GM12878 (cell line): ENCODE measurements around the gene ADAMTS17. TPM values are rescaled to one million over a fixed set of nuclear protein-coding genes. Genes with fewer than 3 reads are reported as not detected.

Experiments used
- ATAC-seq: fragments of 200-7000 bp; cut with Tn5 transposase; 3 replicates; pipeline ENCODE4 v1.9.1; 2020; ENCODE audit warnings: mild to moderate bottlenecking, moderate library complexity
- BruUV-seq: library from RNA; stranded (reverse); fragments of 400-500 nt; replicated peaks from 2 replicates; lab custom pipeline; 2021; lab: Mats Ljungman, UMichigan
- CTCF ChIA-PET: fragments of 300-600 bp; sonication (Branson Sonifier 250); formaldehyde crosslinking; extraction: SDS; loops from one replicate; lab custom pipeline; 2021; ENCODE audit warnings: inconsistent platforms; lab: Yijun Ruan, JAX
- POLR2A ChIA-PET: fragments of 350-600 bp; formaldehyde crosslinking; extraction: SDS; loops from one replicate; lab custom pipeline; 2021; ENCODE audit warnings: inconsistent platforms; lab: Charles Lee
- RAD21 ChIA-PET: fragments of 300-600 bp; sonication (Branson Sonifier 250); formaldehyde crosslinking; loops from one replicate; lab custom pipeline; 2023; ENCODE audit warnings: antibody characterized with exemption; ENCODE audit not compliant: unreplicated experiment; lab: Charles Lee
- SMC1A ChIA-PET: fragments of 300-600 bp; sonication (Branson Sonifier 250); formaldehyde crosslinking; loops from one replicate; lab custom pipeline; 2023; ENCODE audit not compliant: unreplicated experiment, uncharacterized antibody; lab: Charles Lee
- DNase-seq: peaks from one replicate; pipeline ENCODE4 v3.0.0-alpha.2; 2011; ENCODE audit warnings: low read depth, low spot score
- FAIRE-seq: peaks from 3 replicates; lab custom pipeline; 2011; peaks lifted over from hg19 to GRCh38; lab: Jason Lieb, UNC
- H2AFZ ChIP-seq: 2 replicates; pipeline ENCODE4 v1.6.0; 2011; ENCODE audit warnings: low read depth, low read length, control low read depth; ENCODE audit not compliant: control insufficient read depth
- H3K27ac ChIP-seq: 2 replicates; pipeline ENCODE4 v1.5.1; 2011; ENCODE audit warnings: control low read depth; ENCODE audit not compliant: control insufficient read depth, insufficient read depth
- H3K27me3 ChIP-seq, 2 experiments: replicated peaks in 1 of 2; 2 replicates each; pipeline versions ENCODE4 v1.6.0 to v1.6.1; 2011; ENCODE audit warnings: low read length in 1 of 2; ENCODE audit not compliant: control insufficient read depth in 2 of 2, insufficient read depth in 2 of 2
- H3K36me3 ChIP-seq, 2 experiments: 2 replicates each; pipeline ENCODE4 v1.5.1; 2011; ENCODE audit warnings: low read length in 1 of 2; ENCODE audit not compliant: control insufficient read depth in 2 of 2, insufficient read depth in 2 of 2
- H3K4me1 ChIP-seq: 2 replicates; pipeline ENCODE4 v1.6.1; 2011; ENCODE audit warnings: mild to moderate bottlenecking, low read length, moderate library complexity, mixed read lengths; ENCODE audit not compliant: control insufficient read depth, insufficient read depth
- H3K4me2 ChIP-seq: 2 replicates; pipeline ENCODE4 v1.6.0; 2011; ENCODE audit warnings: control low read depth; ENCODE audit not compliant: control insufficient read depth, insufficient read depth
- H3K4me3 ChIP-seq: fragments of 200-600 bp; sonication (generic); 2 replicates; pipeline ENCODE4 v1.5.1; 2016
- H3K79me2 ChIP-seq: 2 replicates; pipeline ENCODE4 v1.6.0; 2011; ENCODE audit warnings: low read length; ENCODE audit not compliant: control insufficient read depth, insufficient read depth
- H3K9ac ChIP-seq: 2 replicates; pipeline ENCODE4 v1.8.0; 2011; ENCODE audit warnings: low read length, control low read depth, mixed read lengths; ENCODE audit not compliant: control insufficient read depth, insufficient read depth
- H3K9me3 ChIP-seq: replicated peaks from 3 replicates; pipeline ENCODE4 v1.5.1; 2011; ENCODE audit warnings: mild to moderate bottlenecking, low read length; ENCODE audit not compliant: control insufficient read depth, insufficient read depth
- H4K20me1 ChIP-seq: 2 replicates; pipeline ENCODE4 v1.6.0; 2011; ENCODE audit not compliant: control insufficient read depth, insufficient read depth
- BRCA1 ChIP-seq: IDR thresholded peaks from 2 replicates; pipeline ENCODE4 v1.6.1; 2011; ENCODE audit warnings: low read depth, low read length, improper control_type of control experiment
- CBFB ChIP-seq: IDR thresholded peaks from 2 replicates; pipeline ENCODE4 v1.6.1; 2016; ENCODE audit warnings: antibody characterized with exemption, low read depth
- CBX5 ChIP-seq: sonication (generic); IDR thresholded peaks from 2 replicates; pipeline ENCODE4 v1.6.1; 2016; ENCODE audit warnings: low read depth, moderate library complexity, mild to moderate bottlenecking, inconsistent platforms
- EGR1 ChIP-seq, 2 experiments: IDR thresholded peaks; 1 replicate in 1 of 2; 2 replicates in 1 of 2; pipeline ENCODE4 v1.6.1; 2011 to 2012; ENCODE audit warnings: low read depth in 2 of 2, low read length in 2 of 2, borderline replicate concordance in 1 of 2, mild to moderate bottlenecking in 1 of 2, moderate library complexity in 1 of 2
- YBX1 ChIP-seq: fragments of 450-650 bp; IDR thresholded peaks from 2 replicates; pipeline ENCODE4 v1.6.1; 2016; ENCODE audit warnings: antibody characterized with exemption
- ZNF24 ChIP-seq: fragments of 450-650 bp; IDR thresholded peaks from 2 replicates; pipeline ENCODE4 v1.6.1; 2017; ENCODE audit warnings: antibody characterized with exemption, mild to moderate bottlenecking
- ZSCAN29 ChIP-seq: fragments of 450-650 bp; IDR thresholded peaks from 2 replicates; pipeline ENCODE4 v1.6.1; 2017; ENCODE audit warnings: mild to moderate bottlenecking, moderate library complexity
- ZZZ3 ChIP-seq: IDR thresholded peaks from 2 replicates; pipeline ENCODE4 v1.6.1; 2011; ENCODE audit warnings: low read depth; ENCODE audit not compliant: control insufficient read depth, insufficient read length
- WGBS: methylation state at CpG from one replicate; pipeline ENCODE4 v1.1.6; 2016; ENCODE audit warnings: low lambda C conversion rate; ENCODE audit not compliant: insufficient replicate concordance, insufficient coverage; ENCODE audit errors: missing lambda C conversion rate; 5-methylcytosine and 5-hydroxymethylcytosine counted together
- in situ Hi-C: fragments of 300-500 bp; cut with MboI; formaldehyde crosslinking; loops from 9 replicates; pipeline ENCODE4 v1.14.3; 2018; ENCODE audit warnings: mixed read lengths
- intact Hi-C: fragments of 100-400 bp; cut with micrococcal nuclease; formaldehyde crosslinking; loops from one replicate; pipeline ENCODE4 v1.14.2; 2022; ENCODE audit not compliant: unreplicated experiment
- polyA plus RNA-seq, 11 experiments: library from polyadenylated mRNA; depleted of rRNA in 4 of 11; unstranded in 6 of 11; stranded (reverse) in 5 of 11; fragments of >200 nt; fragmentation: Nextera tagmentation in 4 of 11; fragmentation: Illumina TruSeq in 1 of 11; extraction: Ambion mirVana in 4 of 11; extraction: Trizol in 1 of 11; gene quantifications; 1 replicate in 1 of 11; 2 replicates in 10 of 11; pipeline versions ENCODE4 v1.2.1 to v1.2.3, GENCODE V29; 2011 to 2016; ENCODE audit warnings: inconsistent platforms in 2 of 11, missing spikeins in 2 of 11, low read depth in 1 of 11
- total RNA-seq, 4 experiments: library from RNA; depleted of rRNA in 3 of 4; stranded (reverse); fragments of >200 nt in 3 of 4; fragmentation: Illumina TruSeq in 1 of 4; extraction: Trizol in 1 of 4; gene quantifications; 2 replicates each; pipeline versions ENCODE4 v1.2.1 to v1.2.3, GENCODE V29; 2013 to 2021

ADAMTS17 gene
- total and polyA plus RNA-seq, 10 of the 15 experiments (the other 5 are each of a cell fraction or from before 2014, with no cell fraction given) = 0.04 to 0.50 (median 0.10) TPM; not detected in 4

DNA sequence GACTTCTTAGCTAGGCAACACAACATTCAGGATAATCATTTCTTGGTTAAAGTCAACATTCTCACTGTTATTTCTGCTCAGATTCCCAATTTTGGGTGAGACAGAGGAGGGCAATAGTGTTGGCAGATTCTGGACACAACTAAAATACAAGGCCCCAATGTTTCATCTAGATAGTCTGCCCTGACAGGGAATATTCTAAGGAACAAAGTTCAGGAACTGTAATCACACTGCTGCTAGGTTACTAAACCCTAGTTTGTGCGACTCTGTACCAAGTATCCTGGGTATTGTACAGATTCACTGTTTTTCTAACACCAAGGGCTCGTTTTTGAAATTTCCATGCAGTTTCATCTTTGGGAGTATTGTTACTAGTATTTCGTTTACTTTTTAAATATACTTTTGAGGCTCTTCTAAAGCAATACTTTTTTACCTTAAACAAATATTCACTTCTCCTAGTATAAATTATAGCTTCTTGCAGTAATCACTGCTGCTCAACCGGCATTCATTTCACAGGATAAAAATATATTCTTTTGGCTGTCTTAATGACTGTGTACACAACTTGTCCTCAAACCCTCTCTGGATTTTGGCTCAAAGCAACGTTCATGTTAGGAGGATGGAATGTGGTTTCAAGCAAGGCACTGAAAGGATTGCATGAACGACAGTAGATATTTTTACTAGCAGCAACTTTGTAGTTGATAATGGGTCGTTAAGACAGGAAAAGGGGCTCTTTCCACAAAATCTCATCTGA is 167.4 kb downstream of the ADAMTS17 start (continued):
- TF ChIP-seq EGR1 (IDR thresholded peaks at IDR 0.05; ENCODE audit: borderline replicate concordance in 1 of 2, low read depth in 2 of 2, low read length in 2 of 2) (no peak), ZZZ3 (no peak), ZNF24 (no peak), YBX1 (no peak), ZSCAN29 (no peak), CBFB (no peak)

DNA sequence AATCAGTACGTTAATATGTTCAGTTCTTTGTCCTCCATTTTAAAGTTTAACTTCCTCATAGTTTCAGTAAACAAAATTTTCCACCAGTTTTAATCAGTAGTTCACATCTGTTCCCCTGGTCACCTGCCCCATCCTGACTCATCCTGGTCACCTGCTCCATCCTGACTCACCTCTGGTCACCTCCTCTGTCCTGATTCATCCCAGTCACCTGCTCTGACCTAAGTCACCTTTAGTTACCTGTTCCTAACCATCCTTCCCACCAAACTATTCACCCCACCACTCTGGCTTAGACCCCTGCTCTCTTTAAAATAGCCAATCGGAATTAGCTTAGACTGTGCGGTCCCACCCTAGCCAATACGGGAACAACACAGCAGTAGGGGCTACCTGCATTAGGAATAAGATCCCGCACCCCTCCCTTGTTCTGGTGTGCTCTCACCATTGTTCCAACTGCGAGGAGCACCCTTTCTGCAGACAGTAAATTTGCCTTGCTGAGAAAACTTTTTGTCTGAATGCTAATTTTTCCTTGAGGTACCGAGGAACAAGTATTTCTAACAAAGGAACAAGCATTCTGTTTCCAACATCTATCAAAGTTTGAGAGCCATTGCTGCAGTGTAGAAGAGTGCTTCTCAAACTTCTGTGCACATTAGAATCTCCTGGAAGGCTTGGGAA is 169.3 kb downstream of the ADAMTS17 start:
- ChIA-PET POLR2A (no interaction called here), RAD21 (no interaction called here)
- Histone ChIP-seq H3K4me3 (no peak overlapping the region), H3K27me3 (no peaks in the 10 kb centered on the region), H3K4me2 (no peak overlapping the region), H3K9me3 (peaks cover 29% of the 10 kb centered on the region), H3K27ac (no peak overlapping the region), H3K4me1 (peaks cover 19% of the 10 kb centered on the region), H3K79me2 (no peaks in the 10 kb centered on the region)
- 44% methylated on average over 7 of the region's 7 CpGs for WGBS
- DNase-seq (no peak), ATAC-seq (no peak)
- no peak for TF ChIP-seq BRCA1
- peak; percentile 92; the same call in 1 of the 2 replicates for TF ChIP-seq CBX5
- TF ChIP-seq, all 136 proteins: peak for 1
- Histone ChIP-seq H2AFZ (no peak overlapping the region), H4K20me1 (no peaks in the 10 kb centered on the region), H3K36me3 (no peaks in the 10 kb centered on the region), H3K9ac (no peak overlapping the region)
- ChIA-PET SMC1A (no interaction called here), CTCF (no interaction called here)
- in situ Hi-C loops = no loop called here
- BruUV-seq = no TSS peak
- intact Hi-C loops = no loop called here
- FAIRE-seq = no peak
